ENCODE results near the gene HYLS1.
A peak's percentile ranks its signal among the peaks of the same experiment; 100 is the strongest.
"Not testable (repeated sequence)": the region's sequence is repeated elsewhere in the genome, so short reads cannot be mapped to it uniquely, and the experiment has no call there.

Gene HYLS1, protein sequence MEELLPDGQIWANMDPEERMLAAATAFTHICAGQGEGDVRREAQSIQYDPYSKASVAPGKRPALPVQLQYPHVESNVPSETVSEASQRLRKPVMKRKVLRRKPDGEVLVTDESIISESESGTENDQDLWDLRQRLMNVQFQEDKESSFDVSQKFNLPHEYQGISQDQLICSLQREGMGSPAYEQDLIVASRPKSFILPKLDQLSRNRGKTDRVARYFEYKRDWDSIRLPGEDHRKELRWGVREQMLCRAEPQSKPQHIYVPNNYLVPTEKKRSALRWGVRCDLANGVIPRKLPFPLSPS

DNA sequence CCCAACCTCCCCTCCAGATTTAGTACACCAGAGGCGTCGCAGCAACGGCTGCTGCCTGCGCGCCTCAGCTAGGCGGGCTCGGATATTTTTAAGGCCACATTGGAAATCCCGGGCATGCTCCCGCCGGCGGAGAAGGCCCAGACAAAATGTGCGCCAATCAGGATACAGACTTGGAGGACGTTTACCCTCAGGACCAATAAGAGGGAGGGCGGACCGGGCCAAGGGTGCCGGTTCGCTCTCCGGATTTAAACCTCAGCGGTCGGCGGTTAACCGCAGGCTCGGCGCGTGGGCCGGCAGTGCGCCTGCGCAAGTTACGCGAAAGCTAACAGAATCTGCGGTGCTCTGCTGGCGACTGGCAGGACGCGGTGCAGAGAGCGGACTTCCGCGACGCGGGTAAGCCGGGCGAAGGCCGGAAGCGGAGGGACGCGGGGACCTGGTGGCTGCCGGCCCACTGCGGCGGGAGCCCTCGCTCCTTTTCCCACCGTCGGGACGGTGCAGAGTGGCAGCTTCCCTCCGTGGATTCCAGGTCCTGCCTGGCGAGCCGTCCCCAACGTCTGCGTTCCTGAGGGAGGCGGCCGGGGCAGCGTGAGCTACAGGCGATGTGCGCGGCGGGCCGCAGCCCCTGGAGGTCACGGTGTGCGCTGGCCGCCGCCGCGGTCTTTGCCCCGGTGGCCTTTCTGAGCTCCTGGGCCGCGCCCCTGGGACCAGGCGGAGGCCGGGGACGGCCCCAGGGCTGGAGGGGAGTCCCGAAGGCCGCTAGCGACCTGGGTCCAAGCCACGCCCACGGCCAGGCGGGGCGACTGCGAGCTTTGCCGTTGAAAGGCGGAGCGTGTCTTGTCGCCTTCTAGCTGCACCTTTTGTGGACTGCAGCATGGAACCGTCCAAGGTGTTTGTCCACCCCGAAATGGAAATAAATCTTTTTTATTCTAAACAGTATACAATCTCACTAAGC, at the start of gene HYLS1:
TSS of gene HYLS1 (plus strand) at position 296 of the 952 bp plus-strand sequence. CDS start 11,701 bp downstream, outside the sequence.
- DNase-seq, result peak; percentile 78

DNA sequence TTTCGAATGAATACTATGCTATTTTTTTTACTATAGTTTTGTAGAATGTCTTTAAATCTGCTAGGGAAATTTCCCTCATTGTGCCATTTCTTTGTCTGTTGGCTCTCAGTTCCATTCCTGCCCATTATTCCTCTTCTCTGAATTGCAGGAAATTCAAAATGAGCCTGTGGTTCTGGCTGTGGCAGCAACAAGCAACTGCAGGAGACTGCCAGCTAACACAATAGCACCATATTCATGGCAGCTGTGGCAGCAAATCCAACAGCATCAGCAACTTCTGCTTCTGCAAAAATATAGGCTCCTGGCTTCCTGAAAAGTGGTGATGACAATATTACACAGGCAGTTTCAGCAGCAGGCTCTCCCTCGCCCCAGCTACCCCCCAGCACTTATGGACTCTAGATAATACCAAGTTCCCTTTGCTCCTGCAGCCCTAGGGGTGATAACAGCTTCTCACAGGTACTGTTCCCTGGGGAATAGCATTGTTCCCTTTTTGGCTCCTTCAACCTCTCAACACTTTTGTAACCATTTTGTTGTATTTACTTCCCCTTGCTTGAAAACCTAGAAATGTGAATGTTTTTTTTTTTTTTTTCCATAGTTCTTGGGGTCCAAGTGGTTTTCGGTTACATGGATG, 45.0 kb upstream of the HYLS1 start:
- no peak for DNase-seq

DNA sequence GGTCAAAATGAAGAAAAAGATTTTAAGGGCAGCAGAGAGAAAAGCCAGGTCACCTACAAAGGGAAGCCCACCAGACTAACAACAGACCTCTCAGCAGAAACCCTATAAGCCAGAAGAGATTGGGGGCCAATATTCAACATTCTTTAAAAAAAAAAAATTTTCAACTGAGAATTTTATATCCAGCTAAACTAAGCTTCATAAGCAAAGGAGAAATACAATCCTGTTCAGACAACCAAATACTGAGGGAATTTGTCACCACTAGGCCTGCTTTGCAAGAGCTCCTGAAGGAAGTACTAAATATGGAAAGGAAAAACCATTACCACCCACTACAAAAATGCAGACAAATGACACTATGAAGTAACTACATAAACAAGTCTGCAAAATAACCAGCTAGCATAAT, 41.3 kb upstream of the HYLS1 start:
- DNase-seq, result no peak

DNA sequence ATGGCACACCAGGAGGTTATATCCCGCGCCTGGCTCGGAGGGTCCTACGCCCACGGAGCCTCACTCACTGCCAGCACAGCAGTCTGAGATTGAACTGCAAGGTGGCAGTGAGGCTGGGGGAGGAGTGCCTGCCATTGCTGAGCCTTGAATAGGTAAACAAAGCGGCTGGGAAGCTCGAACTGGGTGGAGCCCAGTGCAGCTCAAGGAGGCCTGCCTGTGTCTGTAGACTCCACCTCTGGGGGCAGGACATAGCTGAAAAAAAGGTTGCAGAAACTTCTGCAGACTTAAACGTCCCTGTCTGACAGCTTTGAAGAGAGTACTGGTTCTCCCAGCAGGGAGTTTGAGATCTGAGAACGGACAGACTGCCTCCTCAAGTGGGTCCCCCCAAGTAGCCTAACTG, 29.8 kb upstream of the HYLS1 start:
- DNase-seq, result not testable (repeated sequence)

DNA sequence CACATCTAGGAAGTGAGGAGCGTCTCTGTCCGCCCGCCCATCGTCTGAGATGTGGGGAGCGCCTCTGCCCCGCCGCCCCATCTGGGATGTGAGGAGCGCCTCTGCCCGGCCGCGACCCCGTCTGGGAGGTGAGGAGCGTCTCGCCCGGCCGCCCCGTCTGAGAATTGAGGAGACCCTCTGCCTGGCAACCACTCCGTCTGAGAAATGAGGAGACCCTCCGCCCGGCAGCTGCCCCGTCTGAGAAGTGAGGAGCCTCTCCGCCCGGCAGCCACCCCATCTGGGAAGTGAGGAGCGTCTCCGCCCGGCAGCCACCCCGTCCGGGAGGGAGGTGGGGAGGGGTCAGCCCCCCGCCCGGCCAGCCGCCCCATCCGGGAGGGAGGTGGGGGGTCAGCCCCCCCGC, 24.7 kb upstream of the HYLS1 start:
- not testable (repeated sequence) for DNase-seq

DNA sequence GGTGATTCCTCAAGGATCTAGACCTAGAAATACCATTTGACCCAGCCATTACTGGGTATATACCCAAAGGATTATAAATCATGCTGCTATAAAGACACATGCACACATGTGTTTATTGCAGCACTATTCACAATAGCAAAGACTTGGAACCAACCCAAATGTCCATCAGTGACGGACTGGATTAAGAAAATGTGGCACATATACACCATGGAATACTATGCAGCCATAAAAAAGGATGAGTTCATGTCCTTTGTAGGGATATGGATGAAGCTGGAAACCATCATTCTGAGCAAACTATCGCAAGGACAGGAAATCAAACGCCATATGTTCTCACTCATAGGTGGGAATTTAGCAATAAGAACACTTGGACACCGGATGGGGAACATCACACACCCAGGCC, 22.1 kb upstream of the HYLS1 start:
- not testable (repeated sequence) for DNase-seq

DNA sequence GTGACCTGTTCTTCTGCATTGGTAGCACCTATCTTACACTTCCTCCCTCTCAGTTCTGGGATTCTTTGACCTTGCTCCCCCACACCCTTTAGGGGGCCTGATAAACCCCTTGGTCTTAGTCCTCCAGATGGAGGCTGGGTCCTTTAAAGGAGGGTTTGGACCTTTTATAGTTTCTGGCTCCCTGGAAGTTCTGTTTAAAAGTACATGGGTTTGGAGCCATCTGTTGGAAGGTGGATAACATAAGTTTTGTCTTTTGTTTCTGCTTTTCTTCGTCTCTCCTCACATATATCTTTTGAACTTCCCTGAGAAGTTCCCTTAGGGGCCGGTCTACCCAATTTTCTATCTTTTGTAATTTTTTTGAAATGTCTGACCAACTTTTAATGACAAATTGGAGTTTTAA, 17.9 kb upstream of the HYLS1 start:
- DNase-seq, result no peak

DNA sequence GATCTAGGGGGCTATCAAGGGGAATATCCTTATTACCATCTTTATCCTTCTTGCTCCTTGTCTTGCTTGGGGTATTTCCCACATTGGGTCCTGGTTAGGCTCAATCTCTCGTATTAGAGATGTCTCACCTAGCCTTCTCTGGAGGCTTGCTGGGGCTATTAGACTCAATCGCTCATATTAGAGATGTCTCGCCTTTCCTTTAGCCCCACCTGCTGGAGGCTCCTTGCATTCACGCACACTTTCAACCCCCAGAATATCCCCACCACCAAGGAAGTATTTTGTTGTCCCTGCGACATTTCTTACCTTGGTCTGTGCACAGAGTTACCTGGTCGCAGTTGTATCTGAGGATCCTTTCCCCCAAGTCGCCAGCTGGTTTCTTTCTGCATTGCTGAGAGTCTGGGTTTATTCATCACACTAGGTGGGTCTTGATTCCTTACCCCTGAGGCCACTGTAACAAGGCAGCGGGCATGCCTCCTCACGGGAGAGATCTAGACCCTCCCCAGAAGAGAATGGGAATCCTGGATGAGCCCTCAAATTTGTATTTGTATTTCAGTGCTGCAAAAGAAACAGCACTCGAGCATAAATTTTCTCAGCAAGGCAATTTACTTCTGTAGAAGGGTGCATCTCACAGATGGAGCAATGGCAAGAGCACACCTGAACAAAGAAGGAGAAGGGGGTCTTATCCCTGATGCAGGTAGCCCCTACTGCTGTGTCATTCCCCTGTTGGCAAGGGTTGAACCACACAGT, 15.9 kb upstream of the HYLS1 start:
- peak; percentile 16 for DNase-seq

DNA sequence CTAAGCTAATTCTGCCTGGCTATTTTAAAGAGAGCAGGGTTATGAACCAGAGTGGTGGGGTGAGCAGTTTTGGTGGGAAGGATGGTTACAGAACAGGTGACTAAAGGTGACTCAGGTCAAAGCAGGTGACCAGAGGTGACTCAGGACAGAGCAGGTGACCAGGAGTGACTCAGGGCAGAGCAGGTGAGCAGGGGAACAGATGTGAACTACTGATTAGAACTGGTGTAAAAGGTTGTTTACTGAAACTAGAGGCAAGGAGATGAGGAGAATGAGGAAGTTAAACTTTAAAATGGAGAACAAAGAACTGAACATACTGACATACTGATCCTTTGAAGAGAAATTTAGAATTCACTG, 15.4 kb upstream of the HYLS1 start:
- DNase-seq, result no peak

DNA sequence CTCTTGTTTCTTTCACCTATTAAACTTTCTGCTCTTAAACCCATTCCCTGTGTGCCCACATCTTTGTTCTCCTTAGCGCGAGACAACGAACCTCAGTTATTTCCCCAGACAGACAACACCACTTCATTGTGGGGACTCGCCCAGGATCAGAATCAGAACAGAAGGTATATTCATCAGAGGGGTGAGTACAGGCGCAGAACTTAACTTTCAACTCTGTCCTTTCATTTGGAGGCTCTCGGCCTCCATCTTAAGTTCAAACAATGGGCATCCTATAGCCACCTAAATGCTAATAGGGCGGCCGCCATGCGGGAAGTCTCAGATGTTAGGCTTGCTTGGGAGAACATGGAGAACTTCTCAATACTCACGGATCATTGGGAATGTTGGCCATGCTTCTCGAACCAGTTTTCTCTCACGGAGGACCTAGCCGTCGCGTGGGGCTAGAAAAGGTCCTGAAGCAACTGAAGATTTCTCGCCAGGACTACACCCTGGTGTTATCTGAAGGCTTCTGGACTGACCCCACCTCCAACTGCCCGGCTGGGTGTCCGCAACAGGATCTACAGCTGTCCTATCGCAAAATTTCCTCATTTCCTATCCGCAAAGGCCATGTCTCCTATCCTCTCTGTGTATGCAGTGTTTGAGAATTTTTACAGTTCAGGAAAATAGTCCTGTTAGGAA, 13.4 kb upstream of the HYLS1 start:
- peak; percentile 7 for DNase-seq

DNA sequence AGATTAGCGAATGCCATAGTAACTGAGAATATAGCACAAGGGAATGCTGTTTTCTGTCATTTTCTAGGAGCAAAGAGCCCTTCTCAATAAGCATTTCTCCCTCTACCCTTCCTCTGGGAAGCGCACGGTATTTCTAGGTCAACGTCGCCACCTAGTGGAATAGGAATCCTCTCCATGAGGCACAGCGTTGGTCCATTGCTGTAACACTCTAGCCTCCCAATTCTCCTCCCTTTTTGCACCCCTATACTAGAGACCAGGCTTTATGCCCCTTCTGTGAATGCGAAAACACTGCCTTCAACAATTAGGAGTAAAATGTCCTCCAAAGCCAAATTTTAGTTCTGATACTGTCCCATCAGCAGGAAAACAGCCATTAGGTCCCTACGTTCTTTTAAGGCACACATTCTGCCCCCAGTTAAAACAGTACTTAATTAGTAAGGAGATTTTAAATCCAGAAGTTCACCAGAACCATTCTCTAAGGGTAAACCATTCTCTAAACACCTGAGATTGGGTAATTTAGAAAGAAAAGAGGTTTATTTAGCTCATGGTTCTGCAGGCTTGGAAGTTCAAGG, 12.8 kb upstream of the HYLS1 start:
- peak; percentile 80 for DNase-seq

DNA sequence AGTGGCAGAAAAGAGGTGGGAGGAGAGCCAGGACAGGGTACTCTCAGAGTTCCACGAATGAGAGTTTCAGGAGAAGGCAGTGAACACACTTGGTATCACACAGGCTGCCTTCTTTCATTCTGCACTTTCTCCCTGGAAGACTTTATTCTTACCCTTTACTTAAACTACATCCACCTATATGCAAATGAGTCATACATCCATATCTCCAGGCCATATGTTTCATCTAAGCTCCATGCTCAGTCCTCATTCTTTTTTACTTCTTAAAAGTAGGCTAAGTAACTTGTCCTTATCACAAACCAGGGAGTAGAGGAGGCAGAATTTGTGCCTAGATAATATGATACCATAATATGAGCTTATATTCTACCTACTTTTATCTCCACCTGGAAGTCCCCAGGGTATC, 6.2 kb upstream of the HYLS1 start:
- DNase-seq, result no peak

DNA sequence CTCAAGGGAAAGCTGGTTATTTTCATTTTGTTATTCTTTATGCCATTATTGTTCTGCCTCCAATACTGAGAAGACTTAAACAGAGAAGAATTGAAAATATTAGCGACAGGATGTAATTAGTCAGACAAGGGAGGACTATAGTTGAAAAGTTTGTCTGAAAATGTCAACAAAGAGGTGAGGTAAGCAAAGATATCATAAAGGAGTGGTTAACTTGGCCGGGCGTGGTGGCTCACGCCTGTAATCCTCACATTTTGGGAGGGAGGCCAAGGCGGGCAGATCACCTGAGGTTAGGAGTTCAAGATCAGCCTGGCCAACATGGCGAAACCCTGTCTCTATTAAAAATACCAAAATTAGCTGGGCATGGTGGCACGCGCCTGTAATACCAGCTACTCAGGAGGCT, 4.1 kb upstream of the HYLS1 start:
- no peak for DNase-seq

DNA sequence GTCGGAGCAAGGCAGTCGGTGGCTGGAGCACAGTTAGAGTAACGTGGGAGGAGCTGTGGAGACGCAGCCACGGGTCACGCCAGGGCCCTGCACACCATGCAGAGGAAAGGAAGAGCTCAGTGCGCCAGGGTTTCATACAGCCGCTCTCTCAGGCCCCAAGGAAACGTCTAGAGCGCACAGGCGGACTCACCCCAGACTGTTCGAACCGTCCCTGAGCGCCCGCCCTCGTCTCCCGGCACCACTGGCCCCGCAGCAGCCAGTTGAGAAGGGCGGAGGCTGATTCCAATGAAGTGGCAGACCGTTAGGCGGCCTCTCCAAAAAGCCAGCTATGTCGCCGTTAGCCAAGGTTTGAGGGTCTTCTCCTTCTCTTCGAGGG, 483 bp upstream of the HYLS1 start:
- DNase-seq, result no peak

DNA sequence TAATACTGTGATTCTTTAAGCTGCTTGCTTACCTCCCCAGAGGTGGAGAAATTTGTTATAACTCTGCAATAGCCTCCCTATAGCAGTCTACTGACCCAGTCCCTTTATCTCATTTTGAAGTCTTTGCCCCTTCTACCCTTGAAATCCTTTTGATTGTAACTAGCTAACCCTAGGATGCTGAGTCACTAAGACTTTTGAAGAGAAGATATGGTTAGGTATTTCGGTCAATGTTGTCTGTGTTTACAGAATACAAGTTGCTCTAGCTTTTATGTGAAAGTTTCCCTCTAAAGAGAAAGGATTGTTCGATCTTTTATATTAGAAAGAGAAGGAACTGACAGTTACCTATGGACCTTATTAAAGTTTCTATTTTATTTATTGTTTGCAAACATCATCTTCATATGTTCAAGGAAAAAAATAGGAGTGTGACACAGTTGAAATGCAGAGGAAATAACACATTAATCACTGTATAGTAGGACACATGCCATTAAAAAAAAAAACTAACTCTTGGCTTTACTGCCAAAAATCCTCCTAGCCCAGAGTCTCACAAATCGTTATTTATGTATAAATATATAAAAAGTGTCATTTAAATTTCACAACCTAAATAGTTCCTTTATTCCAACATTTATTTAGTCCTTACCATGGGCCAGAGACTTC, 3.1 kb downstream of the HYLS1 start:
- no peak for DNase-seq

DNA sequence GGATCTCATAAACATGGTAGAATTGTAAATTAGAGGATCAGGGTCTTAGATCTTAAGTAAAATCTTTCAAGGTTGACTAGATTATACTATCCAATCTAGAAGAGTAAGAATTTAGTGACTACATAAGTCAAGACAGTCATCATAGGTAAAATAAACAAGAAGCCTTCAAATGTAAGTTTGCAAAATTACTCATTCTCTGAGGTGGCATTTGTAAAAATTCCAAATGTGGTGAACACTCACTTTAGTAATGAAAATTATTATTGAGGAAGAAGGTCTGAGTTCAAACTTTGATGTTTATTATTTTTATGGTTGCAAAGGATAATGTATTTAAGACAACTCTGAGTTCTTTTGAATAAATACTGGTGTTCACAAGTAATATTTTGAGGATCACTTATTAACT, 4.6 kb downstream of the HYLS1 start:
- no peak for DNase-seq

DNA sequence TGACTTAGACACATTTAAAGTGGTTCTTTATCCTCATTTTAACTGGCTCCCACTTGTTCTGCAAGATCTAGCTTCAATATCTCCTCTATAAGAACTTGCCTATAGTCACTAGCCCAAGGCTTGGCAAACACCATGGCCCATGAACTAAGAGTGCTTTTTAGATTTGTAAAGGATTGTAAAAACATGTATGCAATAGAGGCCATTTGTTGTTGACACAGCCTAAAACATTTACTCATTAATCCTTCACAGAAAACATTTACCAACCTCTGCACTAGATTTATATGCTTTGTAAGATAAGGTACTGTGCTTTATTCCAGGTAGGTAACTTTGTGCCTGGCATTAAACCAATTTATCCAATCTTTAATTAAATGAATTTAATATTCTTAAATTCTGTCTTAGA, 5.5 kb downstream of the HYLS1 start:
- DNase-seq, result no peak

DNA sequence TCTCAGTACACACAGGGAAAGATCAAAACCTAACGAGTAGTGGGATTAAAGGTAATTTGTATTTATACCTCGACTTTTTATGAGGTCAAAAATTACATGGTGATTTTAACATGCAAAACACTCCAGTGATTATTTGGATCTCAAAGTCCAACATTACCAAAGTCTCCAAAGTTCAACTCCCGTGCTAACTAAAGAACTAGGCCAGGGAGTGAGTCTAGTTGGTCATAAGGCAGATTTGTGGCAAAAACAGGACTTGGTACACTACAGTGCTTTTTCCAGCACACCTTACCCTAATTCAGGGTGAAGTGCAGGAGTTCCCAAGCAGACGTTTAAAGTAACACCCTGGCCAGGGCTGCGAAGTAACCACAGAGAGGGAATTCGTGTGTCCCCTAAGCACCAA, 14.4 kb downstream of the HYLS1 start:
- no peak for DNase-seq

DNA sequence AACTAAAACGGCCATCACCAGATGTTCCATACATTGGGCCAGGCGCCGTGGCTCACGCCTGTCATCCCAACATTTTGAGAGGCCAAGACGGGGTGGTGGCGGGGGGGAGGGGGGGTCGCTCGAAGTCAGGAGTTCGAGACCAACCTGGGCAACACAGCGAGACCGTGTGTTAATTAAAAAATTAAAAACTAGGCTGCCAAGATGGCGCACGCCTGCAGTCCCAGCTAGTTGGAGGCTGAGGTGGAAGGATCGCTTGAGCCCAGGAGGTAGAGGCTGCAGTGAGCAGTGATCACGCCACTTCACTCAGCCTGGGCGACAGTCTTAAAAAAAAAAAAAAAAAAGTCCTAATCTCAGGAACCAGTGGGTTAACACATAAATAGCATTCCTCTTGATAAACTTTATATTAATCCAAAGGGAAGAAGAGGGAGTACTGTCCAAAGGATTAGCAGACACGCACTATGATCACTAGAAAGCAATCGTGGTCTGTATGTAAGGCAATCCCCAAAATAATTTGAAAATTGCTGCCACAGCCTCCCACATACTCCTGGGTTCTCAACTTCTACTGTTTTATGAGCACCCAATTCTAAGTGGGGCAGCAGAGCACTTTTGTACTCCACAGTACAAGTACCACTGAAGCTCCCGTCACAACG, 14.9 kb downstream of the HYLS1 start:
- no peak for DNase-seq

DNA sequence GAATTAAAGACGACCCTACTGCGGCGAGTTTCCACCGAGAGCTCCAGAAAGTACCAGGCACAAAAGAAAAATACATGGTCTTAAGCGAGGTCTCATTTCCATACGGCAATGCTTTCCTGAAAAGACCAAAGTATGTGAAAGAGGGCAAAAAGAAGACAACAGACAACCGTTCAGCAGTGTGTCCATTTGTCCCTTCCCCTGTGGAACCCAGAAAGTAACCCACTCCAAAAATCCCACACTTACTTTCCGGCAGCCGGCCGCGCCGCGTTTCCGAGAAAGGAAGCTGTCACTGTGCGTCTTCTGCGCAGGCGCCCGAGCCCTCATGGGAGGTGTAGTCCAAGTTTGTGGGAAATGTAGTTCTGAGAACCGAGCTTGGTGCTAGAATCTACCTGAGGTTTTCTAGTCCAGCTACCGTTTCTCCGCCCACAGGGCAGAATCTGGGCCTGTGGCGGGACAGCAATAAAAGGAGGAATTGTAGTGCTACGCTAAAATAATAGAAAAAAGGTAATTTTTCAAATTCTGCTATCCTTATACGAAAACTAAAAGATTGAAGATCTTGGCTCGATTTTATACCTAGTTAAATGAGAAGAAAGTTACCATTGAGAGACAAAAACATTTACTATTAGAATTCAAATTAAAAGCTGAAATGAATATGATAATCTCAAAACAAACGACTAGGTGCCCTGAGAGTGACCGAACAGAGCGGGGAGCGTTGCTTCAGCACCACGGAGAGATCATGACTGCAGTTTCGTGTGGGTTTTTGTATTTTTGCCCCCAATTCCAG, 15.7 kb downstream of the HYLS1 start, which contains the start of gene PUS3:
TSS of gene PUS3 (minus strand) at position 280 of the 784 bp plus-strand sequence. CDS start 6,922 bp downstream, outside the sequence.
- peak; percentile 71 for DNase-seq
